GM19099 (cell line): ENCODE measurements around the gene AKAP8.

Experiments used
- POLR2A ChIP-seq: IDR thresholded peaks from 3 replicates; pipeline ENCODE4 v1.6.1; 2011; ENCODE audit warnings: low read depth; ENCODE audit not compliant: insufficient read length; ENCODE audit errors: extremely low read depth

AKAP8 gene

GRCh38 chr19:15369594-15369891 is 10.0 kb downstream of the AKAP8 start:
- no peak for TF ChIP-seq POLR2A

GRCh38 chr19:15368798-15369593 is 10.6 kb downstream of the AKAP8 start:
- TF ChIP-seq POLR2A, result no peak

GRCh38 chr19:15368051-15368632 is 11.4 kb downstream of the AKAP8 start:
- TF ChIP-seq POLR2A, result no peak

GRCh38 chr19:15367439-15367838 is 12.1 kb downstream of the AKAP8 start:
- no peak for TF ChIP-seq POLR2A

- no peak for TF ChIP-seq POLR2A
These were observed 14.3 kb downstream of the AKAP8 start for GRCh38 chr19:15365264-15365663.

GRCh38 chr19:15358918-15359317 is 20.7 kb downstream of the AKAP8 start:
- TF ChIP-seq POLR2A, result no peak

GRCh38 chr19:15357906-15358305 is 21.7 kb downstream of the AKAP8 start:
- TF ChIP-seq POLR2A, result no peak

- TF ChIP-seq POLR2A, result no peak
These were observed 24.9 kb downstream of the AKAP8 start for GRCh38 chr19:15354566-15355296.

GRCh38 chr19:15353908-15354307 is 25.7 kb downstream of the AKAP8 start:
- no peak for TF ChIP-seq POLR2A

GRCh38 chr19:15340086-15340485 is 39.5 kb downstream of the AKAP8 start:
- TF ChIP-seq POLR2A, result no peak

- no peak for TF ChIP-seq POLR2A
These were observed 42.4 kb downstream of the AKAP8 start for GRCh38 chr19:15337202-15337601.

- peak; percentile 64 for TF ChIP-seq POLR2A
These were observed 47.1 kb downstream of the AKAP8 start, which contains the start of gene BRD4 for GRCh38 chr19:15332311-15332996. BRD4 (minus strand) TSS chr19:15332539; CDS start chr19:15273099, 59,440 bp downstream.

GRCh38 chr19:15331419-15332310 is 47.9 kb downstream of the AKAP8 start:
- no peak for TF ChIP-seq POLR2A

- no peak for TF ChIP-seq POLR2A
These were observed 48.7 kb downstream of the AKAP8 start for GRCh38 chr19:15330801-15331418.
